Pancreas (tissue), 10 donors: ENCODE measurements around the gene RCN1. TPM values are rescaled to one million over a fixed set of nuclear protein-coding genes. Genes with fewer than 3 reads are reported as not detected.
"Not testable (repeated sequence)": the region's sequence is repeated elsewhere in the genome, so short reads cannot be mapped to it uniquely, and the experiment has no call there.

Experiments used
- ATAC-seq, 4 donors: fragments of 200-7000 bp; cut with Tn5 transposase; one replicate each; pipeline versions ENCODE4 v1.8.0 to v1.9.1; 2020; ENCODE audit warnings: mild to moderate bottlenecking in 4 of 4, moderate library complexity in 4 of 4
- DNase-seq, 6 donors: peaks; one replicate each; pipeline ENCODE4 v3.0.0-alpha.2; 2020
- FAIRE-seq: peaks from 2 replicates; lab custom pipeline; 2012; peaks lifted over from hg19 to GRCh38; lab: Jason Lieb, UNC
- H3K27ac ChIP-seq, 4 donors: fragments of 200-600 bp; sonication (generic); 1 replicate in 3 of 4; 2 replicates in 1 of 4; pipeline versions ENCODE4 v1.5.0 to v1.8.0; 2020
- H3K27me3 ChIP-seq, 4 donors: fragments of 200-600 bp; one replicate each; pipeline ENCODE4 v1.8.0; 2021
- H3K36me3 ChIP-seq, 3 donors: fragments of 200-600 bp; sonication (generic) in 1 of 3; one replicate each; pipeline versions ENCODE4 v1.5.0 to v1.8.0; 2020 to 2021
- H3K4me1 ChIP-seq, 3 donors: fragments of 200-600 bp; one replicate each; pipeline ENCODE4 v1.8.0; 2021
- H3K4me3 ChIP-seq, 4 donors: fragments of 200-600 bp; sonication (generic) in 2 of 4; one replicate each; pipeline versions ENCODE4 v1.5.0 to v1.8.0; 2020 to 2021
- H3K9me3 ChIP-seq, 4 donors: fragments of 200-600 bp; one replicate each; pipeline ENCODE4 v1.8.0; 2021
- WGBS, 2 donors: extraction: QIAGEN DNeasy Blood & Tissue Kit; methylation state at CpG; one replicate each; pipeline ENCODE4 v1.1.7; 2013; 5-methylcytosine and 5-hydroxymethylcytosine counted together
- intact Hi-C, 3 donors: fragments of 100-400 bp; cut with DNase I; formaldehyde crosslinking; loops; one replicate each; pipeline versions ENCODE4 v1.11.1 to v1.14.2; 2022
- polyA plus RNA-seq, 2 donors: library from polyadenylated mRNA; stranded (reverse); fragments of 200-250 nt; gene quantifications; one replicate each; pipeline ENCODE4 v1.2.3, GENCODE V29; 2013
- total RNA-seq, 6 donors: library from RNA; stranded (reverse); fragmentation: NEBNext Ultra II Directional in 4 of 6; extraction: Animal tissue kit (Norgen Biotek cat#: 25700) in 4 of 6; gene quantifications; one replicate each; pipeline versions ENCODE4 v1.2.1 to v1.2.4, GENCODE V29; 2021 to 2023
- TF ChIP-seq, protein P1 (sequence below), 4 donors: fragments of 200-600 bp; sonication (generic) in 3 of 4; IDR thresholded peaks; one replicate each; pipeline versions ENCODE4 v1.5.0 to v1.8.0; 2021; ENCODE audit warnings: antibody characterized with exemption in 4 of 4
- donor health status: healthy with polysubstance abuse.
- donor health status: DM: no; HTN: no; CAD: no; lungs with moderate emphysema.
- donor health status: DM: no; HTN: no; CAD: no.
- donor health status: control.
- donor health status: control.
- donor health status: Bipolar disorder and iron deficiency.
- donor health status: DM: yes; HTN: yes; CAD: no.
- donor health status: DM: no; HTN: no; CAD: no.
- donor health status: DM: no; HTN: no; CAD: no.
- donor health status: DM: yes; HTN: yes; CAD: no.

Gene RCN1
- total and polyA plus RNA-seq, 8 donors: 9.6 to 39.3 (median 21.7) TPM

GRCh38 chr11:32059686-32060462 is 31.0 kb upstream of the RCN1 start:
- TF ChIP-seq, protein P1, sequence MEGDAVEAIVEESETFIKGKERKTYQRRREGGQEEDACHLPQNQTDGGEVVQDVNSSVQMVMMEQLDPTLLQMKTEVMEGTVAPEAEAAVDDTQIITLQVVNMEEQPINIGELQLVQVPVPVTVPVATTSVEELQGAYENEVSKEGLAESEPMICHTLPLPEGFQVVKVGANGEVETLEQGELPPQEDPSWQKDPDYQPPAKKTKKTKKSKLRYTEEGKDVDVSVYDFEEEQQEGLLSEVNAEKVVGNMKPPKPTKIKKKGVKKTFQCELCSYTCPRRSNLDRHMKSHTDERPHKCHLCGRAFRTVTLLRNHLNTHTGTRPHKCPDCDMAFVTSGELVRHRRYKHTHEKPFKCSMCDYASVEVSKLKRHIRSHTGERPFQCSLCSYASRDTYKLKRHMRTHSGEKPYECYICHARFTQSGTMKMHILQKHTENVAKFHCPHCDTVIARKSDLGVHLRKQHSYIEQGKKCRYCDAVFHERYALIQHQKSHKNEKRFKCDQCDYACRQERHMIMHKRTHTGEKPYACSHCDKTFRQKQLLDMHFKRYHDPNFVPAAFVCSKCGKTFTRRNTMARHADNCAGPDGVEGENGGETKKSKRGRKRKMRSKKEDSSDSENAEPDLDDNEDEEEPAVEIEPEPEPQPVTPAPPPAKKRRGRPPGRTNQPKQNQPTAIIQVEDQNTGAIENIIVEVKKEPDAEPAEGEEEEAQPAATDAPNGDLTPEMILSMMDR (IDR thresholded peaks at IDR 0.05): no peak
- no peaks in the 10 kb centered on the region for H3K9me3 ChIP-seq
- no peaks in the 10 kb centered on the region for H3K4me1 ChIP-seq
- 72 to 77% methylated on average over 6 of the region's 6 CpGs for WGBS, 2 donors
- H3K36me3 ChIP-seq: no peaks in the 10 kb centered on the region
- intact Hi-C loops: no loop called here
- no peaks in the 10 kb centered on the region for H3K27me3 ChIP-seq
- ATAC-seq: no peak
- DNase-seq: no peak
- no peak overlapping the region for H3K4me3 ChIP-seq
- no peak for FAIRE-seq
- no peak overlapping the region for H3K27ac ChIP-seq

DNA sequence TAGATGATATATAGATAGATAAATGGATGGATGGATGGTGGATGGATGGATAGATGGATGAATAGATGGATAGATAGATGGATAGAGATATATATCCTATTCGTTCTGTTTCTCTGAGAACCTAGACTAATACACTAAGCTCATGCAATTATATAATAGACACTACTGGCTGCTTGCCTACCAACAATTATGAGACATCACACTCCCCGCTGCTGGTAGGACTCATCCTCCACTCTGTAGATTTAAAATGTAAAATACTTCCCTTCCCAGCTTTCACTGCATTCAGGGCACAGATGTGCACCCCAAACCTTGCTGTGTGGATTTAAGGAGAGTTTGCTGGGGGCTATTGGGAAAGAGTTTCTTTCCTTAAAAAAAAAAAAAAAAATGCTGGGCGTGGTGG is 28.3 kb upstream of the RCN1 start:
- Histone ChIP-seq H3K9me3 (no peaks in the 10 kb centered on the region), H3K27ac (no peak overlapping the region), H3K4me1 (no peaks in the 10 kb centered on the region), H3K36me3 (no peaks in the 10 kb centered on the region), H3K27me3 (no peaks in the 10 kb centered on the region), H3K4me3 (no peak overlapping the region)
- DNase-seq: no peak
- no peak for FAIRE-seq
- TF ChIP-seq, protein P1 (IDR thresholded peaks at IDR 0.05): no peak
- intact Hi-C loops: no loop called here
- ATAC-seq: no peak
- WGBS, 2 donors: 67 to 70% methylated on average over 3 of the region's 3 CpGs

GRCh38 chr11:32063031-32063430 is 27.8 kb upstream of the RCN1 start:
- 86 to 95% methylated on average over 3 of the region's 3 CpGs for WGBS, 2 donors
- H3K36me3 ChIP-seq, DNase-seq, H3K27ac ChIP-seq, FAIRE-seq, H3K27me3 ChIP-seq, ATAC-seq, H3K4me1 ChIP-seq, intact Hi-C loops, H3K4me3 ChIP-seq, H3K9me3 ChIP-seq: not testable (repeated sequence)

GRCh38 chr11:32065865-32066629 is 24.8 kb upstream of the RCN1 start:
- Histone ChIP-seq H3K27me3 (no peaks in the 10 kb centered on the region), H3K4me3 (no peak overlapping the region), H3K4me1 (no peaks in the 10 kb centered on the region), H3K9me3 (no peaks in the 10 kb centered on the region), H3K36me3 (no peaks in the 10 kb centered on the region), H3K27ac (no peak overlapping the region)
- WGBS, 2 donors: 59 to 65% methylated on average over 8 of the region's 8 CpGs
- intact Hi-C loops: no loop called here
- TF ChIP-seq, protein P1 (IDR thresholded peaks at IDR 0.05): no peak
- ATAC-seq (no peak), FAIRE-seq (no peak), DNase-seq (no peak)

DNA sequence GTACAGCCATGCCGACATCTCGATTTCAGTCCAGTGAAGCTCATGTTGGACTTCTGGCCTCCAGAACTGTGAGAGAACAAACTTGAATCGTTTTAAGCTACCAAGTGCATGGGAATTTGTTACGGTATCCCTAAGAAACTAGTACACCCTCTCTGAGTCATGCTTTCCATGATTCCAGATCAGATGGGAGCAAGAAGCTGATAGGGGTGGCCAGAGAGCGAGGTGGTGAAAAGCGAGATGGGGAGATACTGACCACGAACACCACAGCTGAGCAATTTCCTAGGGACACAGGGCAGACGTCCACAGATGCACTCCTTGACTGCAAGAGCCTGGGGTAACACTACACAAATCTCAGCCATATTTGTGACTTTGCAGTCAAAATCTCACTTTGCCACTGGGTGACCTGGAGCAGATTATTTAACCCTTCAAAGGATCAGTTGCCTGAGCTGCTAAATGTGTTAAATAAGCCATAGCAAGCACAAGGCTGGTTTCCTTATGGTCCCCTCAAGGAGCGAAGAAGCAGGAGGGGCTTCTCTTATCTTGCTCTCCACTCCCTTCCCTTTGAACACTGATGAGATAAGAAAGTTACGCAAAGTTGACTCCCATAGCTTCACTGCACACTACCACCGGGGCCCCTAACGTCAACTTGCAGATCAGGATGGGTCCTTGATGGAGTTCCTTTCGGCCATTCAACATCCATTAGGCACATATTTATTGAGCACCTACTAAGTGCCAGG is 22.6 kb upstream of the RCN1 start:
- intact Hi-C loops: no loop called here
- Histone ChIP-seq H3K27me3 (no peaks in the 10 kb centered on the region), H3K9me3 (no peaks in the 10 kb centered on the region), H3K4me1 (no peaks in the 10 kb centered on the region), H3K27ac (no peak overlapping the region), H3K4me3 (no peak overlapping the region), H3K36me3 (no peaks in the 10 kb centered on the region)
- TF ChIP-seq, protein P1 (IDR thresholded peaks at IDR 0.05): no peak
- ATAC-seq (no peak), FAIRE-seq (no peak), DNase-seq (no peak)
- 55 to 62% methylated on average over 13 of the region's 13 CpGs for WGBS, 2 donors
